ENCODE results near the gene EEIG1.

The EEIG1 gene

DNA sequence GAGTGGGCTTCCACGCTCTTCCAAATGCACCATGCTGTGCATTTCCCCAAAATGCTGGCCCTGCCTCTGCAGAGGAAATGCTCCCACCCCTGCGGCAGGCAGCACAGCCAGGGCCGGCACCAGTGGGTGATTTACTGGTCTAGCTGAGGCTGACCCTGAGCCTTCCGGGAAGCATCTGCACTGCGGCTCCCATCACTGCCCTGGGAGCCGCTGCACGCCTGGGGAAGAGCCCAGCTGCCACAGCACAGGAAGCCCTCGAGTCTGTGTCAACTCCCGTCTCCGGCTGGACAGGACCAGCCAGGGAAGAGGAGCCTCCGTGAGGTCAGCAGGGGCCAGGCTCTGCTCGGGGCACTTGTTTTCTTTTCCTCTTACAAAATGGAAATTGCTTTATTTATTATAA lies 25.1 kb upstream of the EEIG1 start:
- Histone ChIP-seq H3K9me2 (replicated peaks; ENCODE audit: insufficient read depth, low read length) (no peaks in the 10 kb centered on the region), H3F3A (ENCODE audit: insufficient read depth) (peaks cover 11% of the 10 kb centered on the region), H3K4me2 (ENCODE audit: low read depth, low read length, poor library complexity, severe bottlenecking) (no peak overlapping the region), H3K9ac (ENCODE audit: low read length) (no peak overlapping the region), H3K27me3 (ENCODE audit: low read length) (no peaks in the 10 kb centered on the region), H2AFZ (ENCODE audit: low read depth, low read length, severe bottlenecking) (no peak overlapping the region), H4K20me1 (ENCODE audit: low read depth, low read length) (no peaks in the 10 kb centered on the region), H3K79me2 (ENCODE audit: insufficient read depth, low read length) (no peaks in the 10 kb centered on the region), H3K36me3 (ENCODE audit: low read length) (no peaks in the 10 kb centered on the region), H3K9me3 (ENCODE audit: insufficient read depth, low read length) (no peaks in the 10 kb centered on the region), H3K27ac (ENCODE audit: low read depth, low read length) (no peak overlapping the region), H3K4me3 (ENCODE audit: insufficient read depth, low read length, poor library complexity, severe bottlenecking) (no peak overlapping the region)
- TF ChIP-seq, protein P1, sequence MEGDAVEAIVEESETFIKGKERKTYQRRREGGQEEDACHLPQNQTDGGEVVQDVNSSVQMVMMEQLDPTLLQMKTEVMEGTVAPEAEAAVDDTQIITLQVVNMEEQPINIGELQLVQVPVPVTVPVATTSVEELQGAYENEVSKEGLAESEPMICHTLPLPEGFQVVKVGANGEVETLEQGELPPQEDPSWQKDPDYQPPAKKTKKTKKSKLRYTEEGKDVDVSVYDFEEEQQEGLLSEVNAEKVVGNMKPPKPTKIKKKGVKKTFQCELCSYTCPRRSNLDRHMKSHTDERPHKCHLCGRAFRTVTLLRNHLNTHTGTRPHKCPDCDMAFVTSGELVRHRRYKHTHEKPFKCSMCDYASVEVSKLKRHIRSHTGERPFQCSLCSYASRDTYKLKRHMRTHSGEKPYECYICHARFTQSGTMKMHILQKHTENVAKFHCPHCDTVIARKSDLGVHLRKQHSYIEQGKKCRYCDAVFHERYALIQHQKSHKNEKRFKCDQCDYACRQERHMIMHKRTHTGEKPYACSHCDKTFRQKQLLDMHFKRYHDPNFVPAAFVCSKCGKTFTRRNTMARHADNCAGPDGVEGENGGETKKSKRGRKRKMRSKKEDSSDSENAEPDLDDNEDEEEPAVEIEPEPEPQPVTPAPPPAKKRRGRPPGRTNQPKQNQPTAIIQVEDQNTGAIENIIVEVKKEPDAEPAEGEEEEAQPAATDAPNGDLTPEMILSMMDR (IDR thresholded peaks at IDR 0.05; ENCODE audit: insufficient read depth, low read length, poor library complexity, severe bottlenecking), result no peak
- TF ChIP-seq EZH2phosphoT487 (conservative IDR thresholded peaks at IDR 0.05; ENCODE audit: low read length), result no peak

DNA sequence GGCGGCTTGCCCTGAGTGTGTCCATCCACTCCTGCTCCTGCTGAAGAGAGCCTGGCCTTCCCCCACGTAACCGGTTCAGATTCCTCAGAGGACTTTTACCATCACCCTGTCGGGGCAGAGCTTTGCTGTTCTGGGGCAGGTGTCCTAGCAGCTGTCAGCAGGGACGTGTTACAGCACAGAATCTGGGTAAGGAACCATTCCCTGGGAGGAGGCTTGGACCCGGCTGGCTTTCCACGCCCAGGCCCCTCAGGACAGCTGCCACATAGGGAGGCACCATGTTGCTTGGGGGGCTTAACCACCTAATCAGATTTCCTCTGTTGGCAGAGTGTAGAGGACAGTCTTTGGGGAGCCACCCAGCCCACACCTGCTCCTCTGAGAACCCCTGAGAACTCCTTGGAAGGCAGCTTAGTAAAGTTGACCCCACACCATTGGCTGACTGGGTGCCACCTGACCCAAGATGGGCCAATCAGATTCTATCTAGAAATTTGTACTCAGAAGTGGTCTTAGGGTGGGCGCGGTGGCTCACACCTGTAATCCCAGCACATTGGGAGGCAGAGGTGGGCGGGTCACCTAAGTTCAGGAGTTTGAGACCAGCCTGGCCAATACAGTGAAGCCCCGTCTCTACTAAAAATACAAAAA lies 23.3 kb upstream of the EEIG1 start:
- TF ChIP-seq, protein P1 (IDR thresholded peaks at IDR 0.05; ENCODE audit: insufficient read depth, low read length, poor library complexity, severe bottlenecking), result no peak
- no peak for TF ChIP-seq EZH2phosphoT487 (conservative IDR thresholded peaks at IDR 0.05; ENCODE audit: low read length)
- Histone ChIP-seq H3K27me3 (ENCODE audit: low read length) (no peaks in the 10 kb centered on the region), H4K20me1 (ENCODE audit: low read depth, low read length) (no peaks in the 10 kb centered on the region), H3K36me3 (ENCODE audit: low read length) (no peaks in the 10 kb centered on the region), H3K79me2 (ENCODE audit: insufficient read depth, low read length) (no peaks in the 10 kb centered on the region), H3K4me2 (ENCODE audit: low read depth, low read length, poor library complexity, severe bottlenecking) (no peak overlapping the region), H3F3A (ENCODE audit: insufficient read depth) (peaks cover 7% of the 10 kb centered on the region), H3K27ac (ENCODE audit: low read depth, low read length) (no peak overlapping the region), H3K9me3 (ENCODE audit: insufficient read depth, low read length) (no peaks in the 10 kb centered on the region), H3K9ac (ENCODE audit: low read length) (no peak overlapping the region), H2AFZ (ENCODE audit: low read depth, low read length, severe bottlenecking) (no peak overlapping the region), H3K9me2 (replicated peaks; ENCODE audit: insufficient read depth, low read length) (no peaks in the 10 kb centered on the region), H3K4me3 (ENCODE audit: insufficient read depth, low read length, poor library complexity, severe bottlenecking) (no peak overlapping the region)

DNA sequence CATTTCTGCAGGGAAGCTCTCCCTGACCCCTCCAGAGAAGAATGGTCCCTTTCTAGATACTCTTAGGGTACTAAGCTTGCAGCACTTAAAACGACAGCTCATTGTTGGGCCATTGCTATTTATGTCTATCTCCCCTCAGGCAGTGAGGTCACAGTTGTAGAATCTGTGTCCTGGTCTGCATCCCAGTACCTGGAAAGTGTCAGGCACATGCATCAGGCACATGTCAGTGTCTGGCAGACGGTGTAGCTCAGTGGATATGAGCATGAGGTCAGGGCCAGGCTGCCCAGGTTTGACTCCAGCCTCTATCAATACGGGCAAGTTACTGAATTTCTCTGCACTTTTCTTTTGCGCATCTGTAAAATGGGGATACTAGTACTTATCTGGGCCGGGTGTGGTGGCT lies 22.2 kb upstream of the EEIG1 start:
- H3K79me2 ChIP-seq (ENCODE audit: insufficient read depth, low read length), result no peaks in the 10 kb centered on the region
- no peak overlapping the region for H3K9ac ChIP-seq (ENCODE audit: low read length)
- no peak for TF ChIP-seq EZH2phosphoT487 (conservative IDR thresholded peaks at IDR 0.05; ENCODE audit: low read length)
- TF ChIP-seq, protein P1 (IDR thresholded peaks at IDR 0.05; ENCODE audit: insufficient read depth, low read length, poor library complexity, severe bottlenecking), result no peak
- H3K36me3 ChIP-seq (ENCODE audit: low read length), result no peaks in the 10 kb centered on the region
- no peak overlapping the region for H3K4me3 ChIP-seq (ENCODE audit: insufficient read depth, low read length, poor library complexity, severe bottlenecking)
- no peak overlapping the region for H2AFZ ChIP-seq (ENCODE audit: low read depth, low read length, severe bottlenecking)
- H3K9me3 ChIP-seq (ENCODE audit: insufficient read depth, low read length), result no peaks in the 10 kb centered on the region
- peaks cover 7% of the 10 kb centered on the region for H3F3A ChIP-seq (ENCODE audit: insufficient read depth)
- no peaks in the 10 kb centered on the region for H3K27me3 ChIP-seq (ENCODE audit: low read length)
- H3K27ac ChIP-seq (ENCODE audit: low read depth, low read length), result no peak overlapping the region
- H4K20me1 ChIP-seq (ENCODE audit: low read depth, low read length), result no peaks in the 10 kb centered on the region
- no peaks in the 10 kb centered on the region for H3K9me2 ChIP-seq (replicated peaks; ENCODE audit: insufficient read depth, low read length)
- H3K4me2 ChIP-seq (ENCODE audit: low read depth, low read length, poor library complexity, severe bottlenecking), result no peak overlapping the region

Data from SU-DHL-6 (cell line).